Tibial artery (tissue), 4 donors: ENCODE measurements around the gene PIK3CD.

ENCODE experiments used
- DNase-seq, 2 donors: peaks; one replicate each; pipeline ENCODE4 v3.0.0-alpha.2; 2019
- H3K27ac ChIP-seq, 2 donors: fragments of 200-600 bp; sonication (generic) in 1 of 2; 1 replicate in 1 of 2; 2 replicates in 1 of 2; pipeline ENCODE4 v1.5.1; 2018 to 2019; ENCODE audit warnings: mild to moderate bottlenecking in 1 of 2
- H3K27me3 ChIP-seq, 2 donors: fragments of 200-600 bp; sonication (generic) in 1 of 2; one replicate each; pipeline versions ENCODE4 v1.5.1 to v1.6.0; 2016 to 2019
- H3K36me3 ChIP-seq, 3 donors: fragments of 200-600 bp; sonication (generic) in 2 of 3; one replicate each; pipeline ENCODE4 v1.5.1; 2016 to 2019; ENCODE audit warnings: mild to moderate bottlenecking in 2 of 3
- H3K4me1 ChIP-seq, 4 donors: fragments of 200-600 bp; sonication (generic) in 2 of 4; 1 replicate in 3 of 4; 2 replicates in 1 of 4; pipeline ENCODE4 v1.5.1; 2016 to 2019
- H3K4me3 ChIP-seq, 2 donors: fragments of 200-600 bp; sonication (generic) in 1 of 2; 1 replicate in 1 of 2; 2 replicates in 1 of 2; pipeline ENCODE4 v1.5.1; 2018 to 2019; ENCODE audit warnings: mild to moderate bottlenecking in 2 of 2
- H3K9me3 ChIP-seq, 3 donors: fragments of 200-600 bp; sonication (generic) in 1 of 3; one replicate each; pipeline ENCODE4 v1.5.1; 2016 to 2019
- CTCF ChIP-seq, 2 experiments: fragments of 200-600 bp in 1 of 2; fragments of 450-650 bp in 1 of 2; IDR thresholded peaks; one replicate each; pipeline ENCODE4 v1.5.1; 2017 to 2019; ENCODE audit warnings: antibody characterized with exemption in 2 of 2, mild to moderate bottlenecking in 1 of 2, moderate library complexity in 1 of 2
- intact Hi-C: fragments of 100-400 bp; cut with DNase I; formaldehyde crosslinking; loops from one replicate; pipeline ENCODE4 v1.15.0; 2023; ENCODE audit warnings: low total_unique reads

The PIK3CD gene

DNA sequence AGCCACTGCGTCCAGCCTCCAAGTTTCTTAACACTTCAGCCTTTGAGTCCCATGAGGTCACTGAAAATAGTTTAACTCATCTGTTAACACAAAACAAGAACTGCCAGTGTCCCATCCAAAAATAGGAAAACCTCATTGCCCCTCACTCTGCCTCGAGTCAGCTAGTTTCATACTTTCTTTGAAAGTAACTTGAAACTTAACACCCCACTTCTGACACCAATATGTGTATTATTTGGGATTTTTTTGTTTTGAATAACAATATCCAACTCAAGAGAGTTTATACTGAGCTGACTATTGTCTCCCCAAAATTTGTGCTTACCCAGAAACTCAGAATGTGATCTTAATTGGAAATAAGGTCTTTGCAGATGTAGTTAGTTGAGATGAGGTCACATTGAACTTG is 16.9 kb upstream of the PIK3CD start:
- no peak overlapping the region for H3K27ac ChIP-seq
- no peaks in the 10 kb centered on the region for H3K36me3 ChIP-seq
- H3K9me3 ChIP-seq: no peaks in the 10 kb centered on the region
- no peak overlapping the region for H3K4me3 ChIP-seq
- no peaks in the 10 kb centered on the region for H3K4me1 ChIP-seq
- H3K27me3 ChIP-seq: no peaks in the 10 kb centered on the region
- no peak for TF ChIP-seq CTCF (IDR thresholded peaks at IDR 0.05)
- intact Hi-C loops: no loop called here
- DNase-seq: no peak

GRCh38 chr1:9639227-9639626 is 12.3 kb upstream of the PIK3CD start:
- no peak for TF ChIP-seq CTCF (IDR thresholded peaks at IDR 0.05)
- peaks cover 0 to 10% of the 10 kb centered on the region in 2 donors for H3K27me3 ChIP-seq
- no peaks in the 10 kb centered on the region for H3K36me3 ChIP-seq
- H3K27ac ChIP-seq: no peak overlapping the region
- intact Hi-C loops: no loop called here
- no peak overlapping the region for H3K4me3 ChIP-seq
- DNase-seq: no peak
- H3K9me3 ChIP-seq: no peaks in the 10 kb centered on the region
- no peaks in the 10 kb centered on the region for H3K4me1 ChIP-seq

GRCh38 chr1:9643351-9644256 is 7.9 kb upstream of the PIK3CD start:
- Histone ChIP-seq H3K4me1 (no peaks in the 10 kb centered on the region), H3K4me3 (no peak overlapping the region), H3K36me3 (no peaks in the 10 kb centered on the region), H3K27ac (no peak overlapping the region), H3K9me3 (no peaks in the 10 kb centered on the region), H3K27me3 (peaks cover 0 to 15% of the 10 kb centered on the region in 2 donors)
- DNase-seq: no peak
- TF ChIP-seq CTCF (IDR thresholded peaks at IDR 0.05): no peak
- intact Hi-C loops: no loop called here

DNA sequence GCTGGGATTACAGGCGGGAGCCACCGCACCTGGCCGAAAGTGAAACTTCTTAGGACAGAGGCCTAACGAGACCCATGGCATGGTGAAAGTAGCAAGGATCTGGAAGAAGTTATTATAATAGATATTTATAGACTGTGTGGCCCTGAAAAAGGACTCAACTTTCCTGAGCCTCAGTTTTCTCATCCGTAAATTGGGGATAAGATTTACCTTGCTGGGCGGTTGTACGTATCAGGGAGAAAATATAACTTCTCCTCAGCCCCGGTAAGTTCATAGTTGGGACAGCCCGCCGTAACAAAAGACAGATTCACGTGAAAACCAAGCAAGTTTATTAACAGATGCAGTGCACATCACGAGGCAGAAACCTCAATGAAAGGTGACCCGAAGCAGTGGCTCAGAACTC is 5.5 kb upstream of the PIK3CD start:
- intact Hi-C loops: no loop called here
- no peak overlapping the region for H3K4me3 ChIP-seq
- no peaks in the 10 kb centered on the region for H3K9me3 ChIP-seq

DNA sequence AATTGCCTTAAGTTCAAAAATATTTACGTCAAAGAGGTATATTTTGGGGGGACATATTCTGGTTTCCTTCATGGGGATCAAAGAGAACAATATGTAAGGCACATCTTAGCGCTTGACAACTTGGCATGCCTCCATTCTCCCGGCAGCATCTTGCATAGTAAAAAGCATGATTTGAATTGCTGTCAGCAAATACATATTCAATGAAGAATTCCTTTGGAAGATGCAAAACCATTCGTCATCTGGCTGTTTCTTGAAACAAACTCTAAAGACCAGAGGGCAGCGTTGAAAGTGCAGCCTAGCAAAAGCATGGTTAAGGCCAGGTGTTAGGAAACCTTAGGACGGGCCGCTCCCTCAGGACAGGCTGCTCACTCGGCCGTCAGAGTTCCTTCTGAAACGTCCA is 3.4 kb upstream of the PIK3CD start:
- Histone ChIP-seq H3K4me1 (peaks cover 0 to 19% (median 15%) of the 10 kb centered on the region in 4 donors), H3K36me3 (no peaks in the 10 kb centered on the region), H3K9me3 (no peaks in the 10 kb centered on the region), H3K27ac (no peak overlapping the region), H3K27me3 (peaks cover 0 to 44% of the 10 kb centered on the region in 2 donors), H3K4me3 (no peak overlapping the region)
- no peak for TF ChIP-seq CTCF (IDR thresholded peaks at IDR 0.05)
- intact Hi-C loops: no loop called here
- DNase-seq: no peak

More for the DNA sequence above, 5.5 kb upstream of the PIK3CD start:
- Histone ChIP-seq H3K27ac (no peak overlapping the region), H3K27me3 (peaks cover 0 to 28% of the 10 kb centered on the region in 2 donors), H3K4me1 (peaks cover 0 to under 1% (median under 1%) of the 10 kb centered on the region in 4 donors), H3K36me3 (no peaks in the 10 kb centered on the region)
- no peak for TF ChIP-seq CTCF (IDR thresholded peaks at IDR 0.05)
- DNase-seq: no peak
